Measurements from ENCODE around the gene FSD2.
A peak's percentile ranks its signal among the peaks of the same experiment; 100 is the strongest.
"Not testable (repeated sequence)": the region's sequence is repeated elsewhere in the genome, so short reads cannot be mapped to it uniquely, and the experiment has no call there.

Gene FSD2

DNA sequence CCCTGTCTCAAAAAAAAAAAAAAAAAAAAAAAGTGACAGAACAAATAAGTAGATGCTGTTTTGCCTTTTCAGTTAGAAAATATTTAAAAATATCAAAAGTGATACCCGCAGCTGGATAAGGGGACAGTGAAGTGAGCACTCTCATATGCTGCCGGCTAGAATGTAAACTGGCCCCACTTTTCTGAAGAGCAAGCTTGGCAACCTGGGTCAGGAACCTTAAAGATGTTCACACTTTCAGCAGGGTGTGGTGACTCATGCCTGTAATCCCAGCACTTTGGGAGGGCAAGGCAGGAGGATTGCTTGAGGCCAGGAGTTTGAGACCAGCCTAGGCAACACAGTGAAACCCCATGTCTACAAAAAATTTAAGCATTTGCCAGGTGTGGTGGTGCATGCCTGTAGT lies 17.4 kb downstream of the FSD2 start:
- DNase-seq = no peak

DNA sequence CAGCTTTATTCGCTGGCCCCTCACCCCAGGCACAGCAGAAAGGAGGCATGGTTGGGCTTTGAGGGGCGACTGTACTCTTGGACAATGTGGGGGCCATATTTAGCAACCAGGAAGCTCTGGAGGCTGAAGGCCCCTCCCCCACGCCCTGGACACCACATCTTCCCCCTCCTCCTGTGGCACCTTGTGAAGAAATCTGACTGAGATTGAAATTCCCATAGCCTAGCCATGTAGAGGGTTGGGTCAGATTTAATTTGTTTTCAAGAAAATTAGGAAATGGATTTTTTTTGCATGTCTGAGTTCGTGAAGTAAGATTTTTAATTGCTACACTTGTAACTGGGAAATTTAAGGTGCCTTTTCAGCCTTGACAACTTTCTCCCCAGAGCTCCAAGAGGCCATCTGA lies 24.5 kb downstream of the FSD2 start:
- DNase-seq = no peak

DNA sequence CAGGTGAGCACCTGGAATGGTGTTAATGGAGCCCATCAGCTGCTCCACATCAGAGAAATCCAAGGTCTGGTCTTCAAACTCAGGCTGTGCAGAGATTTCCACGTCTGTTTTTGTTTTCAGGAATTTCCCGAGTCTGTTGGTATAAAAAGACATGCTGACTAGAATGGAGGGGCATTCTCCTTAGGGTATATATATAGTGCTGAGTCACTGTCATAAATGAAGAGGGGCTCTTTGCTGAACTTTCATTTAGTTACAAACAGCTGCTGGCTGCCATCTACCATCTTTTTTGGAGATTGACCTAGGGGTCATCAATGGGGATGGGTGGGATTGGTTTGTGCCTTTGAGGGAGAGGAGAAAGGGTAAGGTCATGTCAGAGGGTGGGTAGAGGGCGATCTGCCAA lies 27.1 kb downstream of the FSD2 start:
- DNase-seq = no peak

DNA sequence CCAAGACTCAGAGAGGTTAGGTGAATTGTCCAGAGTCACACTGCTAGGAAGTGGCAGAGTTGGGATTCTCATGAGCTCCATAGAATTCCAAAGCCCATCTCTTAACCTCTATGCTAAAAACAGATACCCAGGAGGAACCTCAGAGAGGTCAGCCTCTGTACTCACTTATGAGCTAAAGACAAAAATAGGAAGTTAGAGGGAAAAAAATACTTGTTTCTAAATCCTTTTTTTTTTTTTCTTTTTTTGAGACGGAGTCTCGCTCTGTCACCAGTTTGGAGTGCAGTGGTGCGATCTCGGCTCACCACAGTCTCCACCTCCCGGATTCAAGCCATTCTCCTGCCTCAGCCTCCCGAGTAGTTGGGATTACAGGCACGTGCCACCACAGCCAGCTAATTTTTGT lies 31.4 kb downstream of the FSD2 start:
- DNase-seq = no peak

DNA sequence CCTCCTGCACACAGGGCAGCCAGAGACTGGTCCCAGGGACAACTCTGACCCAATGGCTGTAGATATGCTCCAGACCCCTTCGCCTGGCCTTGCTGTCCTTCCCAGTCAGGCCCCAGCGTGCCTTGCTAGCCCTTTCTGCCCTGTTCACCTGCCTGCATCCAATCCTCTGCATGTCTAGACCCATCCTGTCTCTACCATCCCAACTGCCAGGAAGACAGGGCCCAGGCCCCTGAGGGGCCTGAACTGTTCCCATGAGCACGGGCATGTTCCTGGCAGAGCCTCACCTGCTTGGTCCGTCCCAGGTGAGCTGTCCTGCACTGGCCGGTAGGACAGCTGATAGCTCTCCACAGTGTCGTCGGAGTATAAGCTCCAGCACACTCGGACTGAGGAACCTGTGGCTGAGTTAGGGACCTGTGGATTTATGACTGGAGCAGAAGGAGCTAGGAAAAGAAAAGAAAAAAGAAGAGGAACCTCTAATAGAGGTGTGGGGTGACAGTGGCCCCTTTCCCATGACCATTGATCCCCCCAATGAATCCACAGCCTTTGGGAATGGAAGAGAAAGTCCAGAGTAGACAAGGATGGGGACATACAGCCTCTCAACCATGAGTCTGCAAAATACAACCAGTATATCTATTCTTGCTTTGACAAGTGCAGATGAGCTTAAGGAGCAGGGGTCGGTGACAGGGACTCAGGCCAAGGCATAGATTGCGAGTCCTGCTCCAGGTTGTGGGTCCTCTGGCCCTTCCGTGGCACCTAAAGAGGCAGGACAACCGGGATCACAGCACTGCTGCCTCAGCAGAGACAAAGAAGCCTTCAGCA lies 33.9 kb downstream of the FSD2 start:
- DNase-seq = no peak

DNA sequence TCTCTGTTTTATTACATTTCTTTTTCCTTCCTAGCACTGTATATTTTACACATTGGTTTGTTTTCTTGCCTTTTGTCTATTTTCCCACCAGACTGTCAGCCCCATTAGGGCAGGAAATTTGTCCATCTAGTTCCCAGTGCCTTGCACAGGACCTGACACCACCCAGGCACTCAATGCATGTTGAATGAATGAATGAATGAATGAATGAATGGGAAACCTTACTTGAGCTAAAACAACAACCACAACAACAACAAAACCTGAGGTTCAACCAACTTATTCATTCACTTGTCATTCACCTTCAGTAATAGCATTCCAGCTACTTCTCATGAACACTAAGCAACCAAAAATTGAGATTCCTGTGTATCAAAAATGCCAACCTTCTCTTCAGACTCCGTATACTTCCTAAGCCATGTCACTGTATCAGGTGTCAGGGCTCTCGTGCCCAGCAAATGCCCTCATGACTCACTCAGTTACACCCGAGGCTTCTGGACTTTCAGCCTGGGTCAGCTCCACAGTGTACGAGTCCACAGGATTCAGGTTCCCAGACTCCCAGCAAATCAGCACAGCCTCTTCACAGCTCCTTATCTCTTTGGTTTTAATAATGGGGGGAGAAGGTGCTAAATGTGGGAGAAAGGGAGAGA lies 37.3 kb downstream of the FSD2 start:
- DNase-seq = no peak

DNA sequence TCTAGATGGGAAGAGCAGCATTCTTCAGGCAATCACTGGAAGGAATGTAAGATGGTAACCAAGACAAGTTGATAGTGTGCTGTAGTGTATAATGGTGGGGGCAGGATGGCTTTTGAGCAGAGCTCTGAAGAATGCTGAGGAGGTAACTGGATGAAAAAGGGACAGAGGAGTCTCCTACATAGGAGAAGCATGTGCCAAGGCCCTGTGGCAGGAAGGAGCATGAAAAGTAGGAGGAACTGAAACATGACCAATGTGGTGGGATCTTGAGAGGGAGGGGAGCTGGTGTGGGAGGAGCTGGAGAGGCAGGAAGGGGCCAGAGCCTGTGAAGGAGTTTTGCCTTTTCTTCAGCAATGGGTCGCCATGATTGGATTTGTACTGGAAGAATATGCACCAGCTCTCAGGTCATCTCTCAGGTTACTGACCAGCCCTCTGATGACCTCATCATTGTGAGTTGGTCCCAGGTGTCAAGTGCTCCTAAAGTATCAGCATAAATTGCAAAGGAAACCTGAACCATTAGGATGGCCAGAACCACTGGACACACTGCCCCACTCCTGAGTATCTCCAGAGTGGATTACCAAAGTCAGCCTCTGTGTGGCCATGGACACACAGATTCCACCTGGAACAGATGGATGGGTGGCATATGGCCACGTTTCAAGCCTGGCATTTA lies 38.6 kb downstream of the FSD2 start:
- DNase-seq = no peak

DNA sequence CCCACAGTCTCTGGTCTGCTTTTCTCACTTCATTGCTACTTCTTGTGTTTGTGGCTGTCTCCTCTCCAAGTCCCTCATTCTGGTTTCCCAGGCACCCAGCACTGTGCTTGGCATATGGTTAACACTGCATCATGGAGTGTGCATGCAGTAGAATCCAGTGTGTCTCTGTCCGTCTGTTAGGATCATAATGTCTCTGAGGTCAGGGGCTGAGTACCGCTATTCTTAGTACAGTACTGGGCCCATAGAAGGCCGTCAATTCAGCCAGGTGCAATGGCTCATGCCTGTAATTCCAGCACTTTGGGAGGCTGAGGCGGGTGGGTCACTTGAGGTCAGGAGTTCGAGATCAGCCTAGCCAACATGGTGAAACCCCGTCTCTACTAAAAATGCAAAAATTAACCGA lies 39.7 kb downstream of the FSD2 start:
- DNase-seq = not testable (repeated sequence)

DNA sequence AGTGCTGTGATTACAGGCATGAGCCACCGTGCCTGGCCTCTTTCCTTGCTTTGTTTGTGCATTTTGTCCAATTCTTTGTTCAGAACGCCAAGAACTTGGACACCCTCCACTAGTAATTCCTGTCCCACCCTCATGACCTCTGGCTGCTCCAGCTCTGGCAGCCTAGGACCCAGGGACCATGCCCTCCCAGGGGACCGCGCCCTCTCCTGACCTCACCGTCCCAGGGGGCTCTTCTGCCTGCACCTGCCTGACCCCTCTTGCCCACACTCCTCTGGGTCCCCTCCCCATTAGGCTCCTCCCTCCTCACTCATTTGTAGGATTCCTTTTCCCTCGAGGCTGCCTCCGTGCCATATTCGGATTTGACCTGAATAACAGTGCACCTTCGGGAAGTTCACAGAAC lies 41.1 kb downstream of the FSD2 start:
- DNase-seq = no peak

DNA sequence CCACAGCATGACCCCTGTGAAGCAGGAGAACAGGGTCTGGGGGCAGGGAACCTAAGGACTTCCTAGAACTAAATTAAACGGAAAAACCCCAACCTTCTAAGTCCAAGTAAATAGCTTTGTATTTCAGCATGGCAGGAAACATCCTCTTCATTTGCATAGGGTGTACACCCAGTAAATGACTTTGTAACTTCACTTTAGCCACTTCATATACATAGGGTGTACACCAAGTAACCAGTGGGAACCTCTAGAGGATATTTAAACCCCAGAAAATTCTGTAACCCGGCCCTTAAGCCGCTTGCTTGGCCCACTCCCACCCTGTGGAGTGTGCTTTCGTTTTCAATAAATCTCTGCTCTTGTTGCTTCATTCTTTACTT lies 41.8 kb downstream of the FSD2 start:
- no peak for DNase-seq

DNA sequence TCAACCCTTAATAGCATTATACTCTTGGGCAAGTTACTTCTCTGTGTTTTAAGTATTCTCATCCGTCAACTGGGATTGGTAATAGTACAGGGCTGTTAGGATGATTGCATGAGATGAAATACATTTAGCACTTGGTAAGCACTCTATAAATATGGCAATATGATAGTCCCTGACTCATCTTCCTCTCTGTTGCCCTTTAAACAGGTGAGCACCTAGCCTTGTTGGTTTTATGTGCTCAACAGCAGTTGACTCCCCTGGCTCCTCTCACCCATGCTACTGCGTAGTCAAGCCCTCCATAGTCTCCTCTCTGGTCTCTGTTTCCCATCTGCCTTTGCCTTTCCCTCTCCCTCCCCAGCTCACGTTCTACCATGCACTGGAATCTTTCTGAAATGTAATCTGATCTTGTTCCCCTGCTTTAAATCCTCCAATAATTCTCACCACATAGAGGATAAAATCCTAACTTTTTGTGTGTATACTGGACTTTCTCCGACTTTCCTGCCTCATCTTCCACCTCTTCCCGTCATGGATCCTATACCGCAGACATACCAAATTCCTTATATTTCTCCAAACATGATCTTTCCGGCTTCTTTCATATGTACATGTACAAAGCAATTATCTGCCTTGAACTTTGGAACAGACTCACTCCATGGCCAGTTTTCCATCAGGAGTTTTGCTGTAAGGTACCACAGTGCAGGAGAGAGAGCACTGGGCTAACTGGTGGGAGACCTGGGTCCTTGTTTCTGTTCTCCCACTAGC lies 42.3 kb downstream of the FSD2 start:
- no peak for DNase-seq

DNA sequence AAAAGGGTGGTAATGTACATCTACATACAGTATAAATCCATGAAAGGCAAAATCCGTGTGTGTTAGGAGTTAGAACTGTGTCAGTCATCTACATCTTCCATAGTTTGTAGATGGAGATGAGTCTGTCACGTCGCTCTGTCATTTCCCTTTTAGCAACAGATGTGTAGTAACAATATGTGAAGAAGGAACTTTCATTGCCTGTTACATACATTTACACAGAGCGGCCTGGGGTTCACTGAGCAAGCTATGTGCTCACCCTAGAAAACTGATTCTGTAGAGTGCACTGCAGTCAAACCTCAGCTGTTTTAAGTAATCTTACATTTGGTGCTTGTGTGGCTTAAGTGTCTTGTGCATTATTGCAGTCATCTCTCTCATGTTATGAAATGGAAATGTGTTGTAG lies 54.6 kb downstream of the FSD2 start:
- DNase-seq = no peak

DNA sequence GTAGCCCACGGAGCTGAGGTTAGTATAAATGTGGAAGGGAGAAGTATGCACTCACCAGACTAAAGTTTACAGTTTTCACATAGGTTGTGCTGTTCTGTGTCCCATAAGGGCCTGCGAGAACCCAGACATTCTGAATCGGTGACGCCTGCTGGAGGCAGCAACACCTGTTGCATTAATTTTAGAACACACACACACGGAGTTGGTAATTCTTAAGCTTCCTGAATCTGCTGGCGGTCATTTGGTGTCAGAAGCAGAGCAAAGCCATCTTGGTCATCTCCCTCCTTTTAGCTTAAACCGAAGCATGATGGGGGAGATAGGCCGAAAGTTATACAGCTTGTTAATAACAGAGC lies 55.1 kb downstream of the FSD2 start:
- no peak for DNase-seq

DNA sequence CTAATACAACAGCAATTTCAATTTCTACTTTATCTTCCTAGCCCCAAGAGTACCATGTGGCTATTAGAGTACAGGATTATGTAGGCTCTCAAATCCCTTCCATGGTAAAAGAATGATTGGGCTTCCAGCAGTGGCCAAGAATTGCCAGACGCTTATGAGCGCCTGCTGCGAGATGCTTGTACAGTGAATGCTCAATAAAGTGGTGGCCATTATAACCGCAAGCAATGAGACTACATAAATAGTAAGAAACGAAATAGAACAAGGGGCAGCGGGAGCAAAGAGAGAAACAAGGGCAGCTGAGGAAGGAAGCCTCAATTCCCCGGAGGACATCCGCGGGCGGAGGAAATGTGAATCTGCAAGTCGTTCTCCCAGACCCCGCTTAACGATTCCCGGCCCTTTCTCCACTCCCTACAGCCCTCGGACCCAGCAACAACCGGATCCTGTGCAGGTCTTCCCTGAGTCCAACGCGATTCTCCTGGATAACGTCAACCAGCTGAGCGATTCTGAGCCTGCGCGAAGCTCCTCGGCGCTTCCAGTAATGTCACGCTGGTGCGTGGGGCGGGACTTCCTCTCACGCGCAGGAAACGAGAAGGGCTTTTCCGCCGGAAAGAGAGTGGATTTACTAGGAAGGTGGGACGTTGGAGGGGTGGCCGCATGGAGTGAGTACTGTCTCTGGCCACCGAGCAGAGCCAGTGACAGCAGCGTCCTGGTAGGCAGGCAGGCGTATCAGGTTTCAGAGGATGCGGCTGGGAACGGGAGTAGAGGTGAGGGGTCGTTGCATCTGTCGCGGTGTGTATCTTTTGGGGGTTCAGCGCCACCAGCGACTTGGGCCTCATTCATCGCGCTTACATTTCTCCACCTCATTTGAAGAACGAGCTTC lies 55.7 kb downstream of the FSD2 start:
- DNase-seq = peak; percentile 96

DNA sequence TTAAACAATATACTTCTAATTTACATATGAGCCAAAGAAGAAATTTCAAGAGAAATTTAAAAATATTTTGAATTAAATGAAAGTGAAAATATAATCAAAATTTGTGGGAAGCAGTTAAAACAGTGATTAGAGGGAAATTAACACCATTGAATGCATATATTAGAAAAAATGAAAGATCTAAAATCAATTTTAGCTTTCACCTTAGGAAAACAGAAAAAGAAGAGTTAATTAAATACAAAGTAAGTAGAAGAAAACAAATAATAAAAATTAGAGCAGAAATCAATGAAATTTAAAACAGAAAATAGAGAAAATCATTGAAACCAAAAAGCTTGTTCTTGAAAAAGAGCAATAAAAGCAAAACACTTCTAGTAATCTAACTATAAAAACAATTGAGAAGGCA lies 57.6 kb downstream of the FSD2 start:
- no peak for DNase-seq

DNA sequence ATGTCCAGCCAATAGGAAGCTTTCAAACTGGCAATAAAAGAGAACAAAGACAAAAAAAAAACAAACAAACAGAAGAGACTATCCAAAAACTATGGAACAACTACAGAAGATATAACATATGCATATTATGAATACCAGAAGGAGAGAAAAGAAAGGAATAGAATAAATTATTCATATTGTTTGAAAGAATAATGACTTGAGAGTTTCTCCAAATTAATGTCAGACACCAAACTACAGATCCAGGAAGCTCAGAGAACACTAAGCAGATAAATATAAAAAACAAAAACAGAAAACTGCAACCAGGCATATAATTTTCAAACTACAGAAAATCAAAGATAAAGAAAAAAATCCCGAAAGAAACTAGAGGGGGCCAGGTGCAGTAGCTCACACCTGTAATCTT lies 62.1 kb downstream of the FSD2 start:
- no peak for DNase-seq

DNA sequence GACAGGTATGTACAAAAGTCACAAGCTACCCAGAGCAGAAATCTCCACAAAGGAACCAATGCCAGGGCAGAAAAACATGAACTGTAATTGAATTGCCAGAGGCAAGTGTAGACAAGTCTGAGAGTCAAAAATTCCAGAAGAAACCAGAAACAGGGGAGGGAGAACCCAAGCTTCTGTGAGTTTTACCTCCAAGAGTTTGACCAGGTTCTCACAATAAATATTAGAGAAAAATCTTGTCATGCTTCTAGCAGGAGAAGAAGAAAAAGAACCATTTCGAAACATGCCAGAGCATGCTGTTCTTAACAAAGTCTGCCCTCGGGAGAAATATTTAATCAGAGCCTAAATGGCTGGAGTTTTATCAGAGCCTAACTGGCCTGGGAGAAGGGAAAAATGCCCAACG lies 63.7 kb downstream of the FSD2 start:
- no peak for DNase-seq

DNA sequence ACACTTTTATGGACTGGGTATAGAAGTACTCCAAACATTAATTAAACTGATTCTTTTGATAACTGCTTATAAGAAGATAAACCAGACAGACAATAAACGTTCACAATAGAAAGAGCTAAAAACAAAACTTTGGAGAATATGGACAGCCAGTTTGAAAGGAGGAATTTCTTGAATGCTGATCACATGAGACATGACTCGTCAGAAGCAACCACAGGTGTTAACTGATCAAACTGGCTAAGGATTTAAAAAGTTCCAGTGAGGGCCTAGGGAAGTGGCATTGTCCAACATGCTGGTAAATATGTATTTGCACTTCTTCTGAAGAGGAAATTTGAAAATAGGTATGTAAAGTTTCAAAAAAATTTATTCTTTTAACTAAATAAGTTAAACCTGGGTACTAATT lies 66.8 kb downstream of the FSD2 start:
- no peak for DNase-seq

DNA sequence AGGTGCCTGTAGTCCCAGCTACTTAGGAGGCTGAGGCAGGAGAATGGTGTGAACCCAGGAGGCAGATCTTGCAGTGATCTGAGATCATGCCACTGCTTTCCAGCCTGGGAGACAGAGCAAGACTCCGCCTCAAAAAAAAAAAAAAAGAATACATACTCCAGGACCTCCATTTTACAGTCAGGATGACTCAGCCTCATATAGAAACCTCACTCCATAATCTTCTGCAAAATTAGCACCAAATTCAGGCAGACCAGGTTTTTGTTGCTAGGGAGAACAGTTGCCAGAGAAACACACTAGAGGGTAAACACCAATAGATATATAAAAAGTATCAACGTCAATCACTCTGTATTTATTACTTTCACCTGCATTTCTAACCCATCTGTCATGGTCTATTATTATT lies 67.9 kb downstream of the FSD2 start:
- DNase-seq = no peak

DNA sequence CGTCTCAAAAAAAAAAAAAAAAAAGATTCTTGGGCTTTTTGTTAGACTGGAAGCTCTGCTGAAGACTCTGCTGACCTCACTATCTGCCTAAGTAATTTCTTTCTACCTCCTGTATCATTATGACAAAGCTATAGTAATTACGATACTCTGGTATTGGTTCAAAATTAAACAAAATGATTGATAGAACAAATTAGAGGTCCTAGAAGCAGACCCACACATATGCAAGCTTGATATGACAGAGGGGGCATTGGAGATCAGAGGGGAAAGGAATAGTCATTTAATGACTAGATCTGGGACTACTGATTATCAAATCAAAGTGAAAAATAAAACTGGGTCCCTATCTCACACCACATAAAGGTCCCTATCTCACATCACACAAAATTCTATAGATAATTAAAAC lies 74.3 kb downstream of the FSD2 start:
- no peak for DNase-seq

DNA sequence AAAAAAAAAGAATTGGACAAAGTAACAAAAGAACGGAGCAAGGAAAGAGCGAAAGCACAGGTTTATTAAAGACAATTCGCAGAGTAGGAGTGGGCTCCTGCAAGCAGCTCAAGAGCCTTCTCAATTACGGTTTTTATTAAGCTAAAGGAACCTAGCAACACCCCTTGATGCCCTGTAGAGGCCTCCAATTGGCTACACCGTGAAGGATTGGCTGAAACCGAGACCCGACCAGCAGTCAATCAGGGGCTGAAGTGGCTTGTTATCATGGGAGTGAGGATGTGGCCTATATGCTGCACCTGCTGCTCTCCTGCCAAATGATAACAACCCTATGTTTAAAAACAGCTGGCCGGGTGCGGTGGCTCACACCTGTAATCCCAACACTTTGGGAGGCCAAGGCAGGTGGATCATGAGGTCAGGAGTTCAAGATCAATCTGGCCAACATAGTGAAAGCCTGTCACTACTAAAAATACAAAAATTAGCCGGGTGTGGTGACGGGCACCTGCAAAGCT lies 75.8 kb downstream of the FSD2 start:
- no peak for DNase-seq

DNA sequence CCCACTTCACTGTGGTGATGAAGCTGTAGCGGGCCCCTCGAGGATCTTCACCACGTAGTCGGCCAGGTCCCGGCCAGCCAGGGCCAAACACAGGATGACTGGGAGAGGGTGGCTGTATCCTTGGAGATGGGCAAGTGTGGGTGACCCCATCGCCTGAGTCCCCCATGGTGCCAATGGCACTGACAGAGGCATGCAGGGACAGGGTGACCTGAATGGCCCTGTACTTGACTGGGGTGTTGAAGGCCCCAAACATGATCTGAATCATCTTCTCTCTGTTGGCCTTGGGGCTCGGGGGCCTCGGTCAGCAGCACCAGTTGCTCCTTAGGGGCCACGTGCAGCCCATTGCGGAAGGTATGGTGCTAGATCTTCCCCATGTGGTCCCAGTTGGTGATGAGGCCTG lies 79.1 kb downstream of the FSD2 start:
- DNase-seq = no peak

Measured in midbrain (tissue), 1 donor.